Measurements from ENCODE around the gene EGFR.

EGFR gene

DNA sequence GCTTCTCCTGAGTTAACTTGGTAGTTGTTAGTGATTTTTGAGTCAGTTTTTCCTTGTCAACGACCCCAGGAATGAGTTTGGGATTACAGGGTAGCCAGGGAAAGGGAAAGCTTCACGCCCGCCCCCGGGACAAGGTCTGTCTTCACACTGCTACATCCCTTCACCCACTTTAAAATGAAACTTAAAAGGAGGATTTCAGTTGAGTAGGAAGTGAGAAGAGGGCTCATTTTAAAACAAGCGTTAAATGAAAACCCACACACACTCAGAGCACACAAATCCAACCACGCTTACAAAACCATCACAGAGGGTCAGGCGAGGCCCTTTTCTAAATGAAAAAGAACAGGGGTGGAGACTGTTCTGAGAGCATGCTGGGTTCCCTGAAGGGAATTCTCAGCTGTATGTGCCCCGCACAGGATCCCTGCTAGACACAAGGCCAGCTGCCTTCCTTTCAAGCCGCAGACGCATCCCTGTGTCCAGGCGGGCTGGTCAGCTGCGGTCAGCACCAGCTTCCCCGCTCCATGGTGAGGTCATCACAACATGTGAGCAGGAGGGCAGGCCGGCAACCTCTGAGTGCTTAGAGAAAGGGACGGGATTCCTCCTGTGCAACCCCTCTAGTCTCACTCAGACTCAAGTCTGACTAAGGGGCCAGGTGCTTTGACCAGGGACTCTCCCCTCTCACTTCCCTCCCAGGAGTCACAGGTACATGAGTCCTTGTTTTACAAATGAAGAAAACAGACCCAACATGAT is 111.8 kb downstream of the EGFR start:
- H3K4me3 Mint-ChIP-seq = no peak overlapping the region
- H3K4me1 Mint-ChIP-seq (ENCODE audit: low read depth) = peaks cover 8% of the 10 kb centered on the region
- H3K9me3 Mint-ChIP-seq = no peaks in the 10 kb centered on the region
- no peak overlapping the region for H3K27ac Mint-ChIP-seq
- H3K27me3 Mint-ChIP-seq = peaks cover 21% of the 10 kb centered on the region
- no peaks in the 10 kb centered on the region for H3K36me3 Mint-ChIP-seq (ENCODE audit: low read depth)

DNA sequence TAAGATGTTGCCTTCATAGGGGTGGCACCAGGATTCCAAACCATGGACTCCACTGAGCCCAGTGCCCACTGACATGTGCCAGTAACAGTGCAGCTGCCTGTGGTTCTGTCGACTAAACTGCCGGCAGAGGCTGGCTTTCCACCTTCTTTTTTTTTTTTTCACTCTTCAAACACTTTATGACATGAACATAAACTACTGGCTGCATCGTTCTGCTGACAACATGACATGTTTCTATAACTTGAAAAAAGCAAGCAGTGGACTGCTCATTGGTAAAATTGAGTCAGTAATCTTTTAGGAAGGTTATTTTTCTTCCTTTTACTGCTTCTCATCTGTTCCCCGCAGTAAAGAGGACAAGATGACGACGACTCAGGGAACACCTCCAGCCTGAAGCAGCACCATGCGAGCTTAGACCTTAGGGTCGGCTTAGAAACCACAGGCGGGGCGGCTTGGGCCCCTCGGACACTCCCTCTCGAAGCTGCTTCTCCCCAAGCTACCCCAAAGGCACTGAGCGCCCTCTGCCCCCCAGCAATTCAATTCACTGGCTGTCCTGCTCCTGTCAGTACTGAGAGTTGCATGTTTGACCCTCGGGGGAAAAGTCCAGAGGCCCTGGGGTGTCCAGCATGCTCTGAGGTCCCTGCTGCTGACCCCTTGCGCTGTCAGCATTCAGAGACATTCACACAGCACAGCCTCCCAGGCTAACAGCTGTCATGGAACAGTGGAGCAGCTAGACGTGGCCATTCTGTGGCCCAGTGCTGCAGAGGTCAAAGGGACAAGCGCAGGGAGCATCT is 112.5 kb downstream of the EGFR start:
- Mint-ChIP-seq H3K4me1 (ENCODE audit: low read depth) (peaks cover 8% of the 10 kb centered on the region), H3K4me3 (no peak overlapping the region), H3K27me3 (peaks cover 16% of the 10 kb centered on the region), H3K27ac (no peak overlapping the region), H3K9me3 (no peaks in the 10 kb centered on the region), H3K36me3 (ENCODE audit: low read depth) (no peaks in the 10 kb centered on the region)

DNA sequence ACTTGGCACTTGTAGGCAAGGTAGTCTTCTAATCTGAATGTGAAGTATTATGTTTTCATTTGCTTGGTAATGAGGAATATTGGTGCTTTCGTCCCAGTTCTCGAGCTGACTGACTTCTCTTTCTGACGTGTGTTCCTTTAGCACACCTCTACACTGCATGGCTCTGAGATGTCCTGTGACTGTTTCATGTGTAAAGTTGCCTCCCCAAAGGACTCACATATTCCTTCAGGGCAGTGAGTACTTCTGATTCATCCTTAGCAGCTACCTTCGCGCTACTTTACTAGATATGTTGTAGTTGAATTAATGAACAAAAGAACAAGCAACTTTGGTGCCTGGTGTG is 113.7 kb downstream of the EGFR start:
- no peaks in the 10 kb centered on the region for H3K36me3 Mint-ChIP-seq (ENCODE audit: low read depth)
- peaks cover 2% of the 10 kb centered on the region for H3K9me3 Mint-ChIP-seq
- peaks cover 8% of the 10 kb centered on the region for H3K4me1 Mint-ChIP-seq (ENCODE audit: low read depth)

DNA sequence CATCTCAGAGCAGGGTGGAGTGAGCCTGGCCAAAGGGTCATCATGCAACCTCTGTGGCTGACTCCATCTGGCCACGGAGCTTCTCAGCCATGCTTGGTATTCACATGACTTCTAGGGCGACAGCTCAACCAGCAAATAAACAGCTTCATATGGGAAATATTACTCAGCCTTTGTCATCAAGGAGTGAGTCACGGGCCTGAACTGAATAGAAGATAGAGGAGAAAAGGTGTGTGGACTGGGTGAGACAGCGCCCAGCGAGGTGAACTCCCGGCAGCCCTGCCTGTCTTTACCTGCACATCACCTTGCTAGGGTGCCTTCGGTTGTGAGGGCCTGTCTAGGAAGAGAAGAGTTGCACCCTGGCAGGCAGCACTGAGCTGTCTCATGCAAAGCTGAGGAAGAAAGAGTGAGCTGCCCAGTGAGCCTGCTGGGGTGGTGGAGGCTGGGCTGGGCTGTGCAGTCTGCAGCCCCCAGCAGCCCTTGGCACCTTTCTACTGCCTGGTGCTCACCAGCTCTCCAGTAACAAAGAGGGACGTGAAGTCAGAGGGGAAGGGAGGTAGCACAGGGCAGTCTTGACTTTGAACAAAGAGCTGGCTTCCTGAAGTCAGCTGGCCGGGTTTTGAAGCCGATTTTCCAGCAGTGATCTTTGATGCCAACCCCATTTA is 114.2 kb downstream of the EGFR start:
- H3K36me3 Mint-ChIP-seq (ENCODE audit: low read depth) = no peaks in the 10 kb centered on the region
- H3K9me3 Mint-ChIP-seq = peaks cover 5% of the 10 kb centered on the region
- peaks cover 8% of the 10 kb centered on the region for H3K4me1 Mint-ChIP-seq (ENCODE audit: low read depth)
- no peak overlapping the region for H3K4me3 Mint-ChIP-seq
- H3K27ac Mint-ChIP-seq = no peak overlapping the region
- H3K27me3 Mint-ChIP-seq = peaks cover 16% of the 10 kb centered on the region

More for the DNA sequence above, 113.7 kb downstream of the EGFR start:
- Mint-ChIP-seq H3K27me3 (peaks cover 16% of the 10 kb centered on the region), H3K27ac (no peak overlapping the region), H3K4me3 (no peak overlapping the region)

DNA sequence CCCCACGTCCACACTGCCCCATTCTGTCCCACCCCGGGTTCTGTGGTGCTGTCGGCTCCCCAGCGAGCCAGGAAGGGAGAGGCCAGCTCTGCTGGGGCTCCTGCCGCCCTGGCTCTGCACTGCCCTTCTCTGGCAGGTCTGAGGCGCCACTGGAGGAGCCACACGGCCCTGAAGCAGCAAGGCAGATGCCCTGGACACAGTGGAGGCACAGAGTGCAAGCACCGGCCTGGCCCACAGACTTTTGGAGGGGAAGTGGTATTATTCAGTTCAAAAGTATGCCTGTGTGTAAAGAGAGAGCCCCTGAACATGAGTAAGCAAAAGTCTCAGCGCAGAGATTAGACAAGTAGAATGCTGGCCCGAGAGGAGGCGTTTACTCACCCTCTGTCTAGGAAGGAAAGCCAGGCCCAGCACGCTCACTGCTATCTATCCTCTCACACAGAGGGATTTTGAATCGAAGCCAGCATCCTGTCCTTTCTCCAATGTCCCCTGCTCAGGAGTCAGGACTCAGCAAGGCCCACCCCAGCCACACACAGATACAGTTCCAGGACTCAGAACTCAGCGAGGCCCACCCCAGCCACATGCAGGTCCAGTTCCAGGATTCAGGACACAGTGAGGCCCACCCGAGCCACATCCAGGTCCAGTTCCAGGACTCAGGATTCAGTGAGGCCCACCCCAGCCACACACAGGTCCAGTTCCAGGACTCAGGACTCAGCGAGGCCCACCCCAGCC is 115.0 kb downstream of the EGFR start:
- no peak overlapping the region for H3K4me3 Mint-ChIP-seq
- peaks cover 8% of the 10 kb centered on the region for H3K4me1 Mint-ChIP-seq (ENCODE audit: low read depth)
- no peak overlapping the region for H3K27ac Mint-ChIP-seq
- H3K36me3 Mint-ChIP-seq (ENCODE audit: low read depth) = no peaks in the 10 kb centered on the region
- peaks cover 18% of the 10 kb centered on the region for H3K27me3 Mint-ChIP-seq
- H3K9me3 Mint-ChIP-seq = peaks cover 7% of the 10 kb centered on the region

DNA sequence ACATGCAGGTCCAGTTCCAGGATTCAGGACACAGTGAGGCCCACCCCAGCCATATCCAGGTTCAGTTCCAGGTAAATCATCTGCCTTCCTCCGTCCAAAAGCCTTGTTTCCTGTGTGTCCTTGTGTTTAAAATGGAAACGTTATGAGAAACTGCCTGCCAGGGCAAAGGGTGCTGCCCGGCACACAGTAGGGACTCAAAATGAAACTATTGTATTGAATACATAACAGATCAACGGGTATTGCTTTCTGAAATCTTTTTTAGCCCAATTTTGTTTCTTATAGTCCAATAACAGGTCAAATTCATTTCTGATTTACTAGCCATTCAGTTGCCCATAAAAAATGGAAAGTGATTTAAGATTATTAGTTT is 115.5 kb downstream of the EGFR start:
- H3K9me3 Mint-ChIP-seq = peaks cover 12% of the 10 kb centered on the region
- H3K4me3 Mint-ChIP-seq = no peak overlapping the region
- no peak overlapping the region for H3K27ac Mint-ChIP-seq
- H3K36me3 Mint-ChIP-seq (ENCODE audit: low read depth) = no peaks in the 10 kb centered on the region
- peaks cover 20% of the 10 kb centered on the region for H3K27me3 Mint-ChIP-seq
- peaks cover 8% of the 10 kb centered on the region for H3K4me1 Mint-ChIP-seq (ENCODE audit: low read depth)

DNA sequence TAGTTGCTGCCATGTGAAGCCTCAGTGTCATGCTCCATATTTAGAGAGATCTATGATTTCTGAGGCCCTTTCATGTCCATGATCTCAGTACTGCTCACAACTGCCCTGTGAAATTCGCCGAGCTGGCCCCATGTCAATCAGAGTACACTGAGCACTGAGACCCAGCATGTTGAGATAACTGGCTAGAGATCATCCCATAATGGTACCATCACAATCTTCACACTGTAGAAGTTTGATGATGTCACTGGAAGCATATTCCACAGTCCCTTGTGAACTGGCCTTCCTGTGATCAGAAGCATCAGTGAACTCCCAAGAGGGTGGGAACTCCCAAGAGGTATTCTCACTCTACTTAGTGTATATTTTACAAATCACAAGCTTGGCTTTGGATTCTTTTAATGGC is 116.0 kb downstream of the EGFR start:
- H3K36me3 Mint-ChIP-seq (ENCODE audit: low read depth) = no peaks in the 10 kb centered on the region
- peaks cover 8% of the 10 kb centered on the region for H3K4me1 Mint-ChIP-seq (ENCODE audit: low read depth)
- H3K27ac Mint-ChIP-seq = no peak overlapping the region
- H3K27me3 Mint-ChIP-seq = peaks cover 20% of the 10 kb centered on the region
- peaks cover 12% of the 10 kb centered on the region for H3K9me3 Mint-ChIP-seq
- H3K4me3 Mint-ChIP-seq = no peak overlapping the region

DNA sequence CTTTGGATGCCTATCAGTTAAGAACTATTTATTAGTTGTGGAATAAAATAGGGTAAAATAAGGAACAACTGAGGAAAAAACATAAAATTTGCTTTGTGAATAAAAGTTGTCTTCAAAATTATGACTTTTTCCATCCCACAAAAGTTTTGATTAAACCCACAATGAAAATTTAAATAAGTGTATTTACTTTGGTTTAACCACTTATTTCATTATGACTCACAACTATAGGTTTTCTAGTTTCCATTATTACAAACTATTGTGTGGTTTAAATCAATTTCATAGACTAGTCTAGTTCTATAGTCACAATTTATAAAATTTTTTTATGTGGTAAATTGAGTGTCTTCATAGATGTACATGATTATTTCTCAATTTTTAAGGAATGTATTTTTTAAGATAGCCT is 116.6 kb downstream of the EGFR start:
- Mint-ChIP-seq H3K4me1 (ENCODE audit: low read depth) (peaks cover 8% of the 10 kb centered on the region), H3K36me3 (ENCODE audit: low read depth) (no peaks in the 10 kb centered on the region), H3K4me3 (no peak overlapping the region), H3K27me3 (peaks cover 20% of the 10 kb centered on the region), H3K9me3 (peaks cover 12% of the 10 kb centered on the region), H3K27ac (no peak overlapping the region)

DNA sequence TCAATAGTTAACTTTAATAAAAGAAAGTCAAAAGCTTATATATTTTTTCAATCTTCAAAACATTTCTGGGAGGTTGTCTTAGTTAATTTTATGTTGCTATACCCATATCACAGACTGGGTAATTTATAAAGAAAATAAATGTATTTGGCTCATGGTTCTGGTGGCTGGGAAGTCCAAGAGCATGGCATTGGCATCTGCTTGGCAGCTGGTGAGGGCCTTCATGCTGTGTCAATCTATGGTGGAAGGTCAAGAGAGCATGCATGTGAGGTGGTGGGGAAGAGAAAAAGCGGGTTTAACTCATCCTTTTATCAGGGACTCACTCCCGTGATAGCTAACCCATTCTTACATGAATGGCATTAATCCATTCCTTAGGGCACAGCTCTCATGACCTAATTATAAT is 119.8 kb downstream of the EGFR start:
- no peak overlapping the region for H3K27ac Mint-ChIP-seq

DNA sequence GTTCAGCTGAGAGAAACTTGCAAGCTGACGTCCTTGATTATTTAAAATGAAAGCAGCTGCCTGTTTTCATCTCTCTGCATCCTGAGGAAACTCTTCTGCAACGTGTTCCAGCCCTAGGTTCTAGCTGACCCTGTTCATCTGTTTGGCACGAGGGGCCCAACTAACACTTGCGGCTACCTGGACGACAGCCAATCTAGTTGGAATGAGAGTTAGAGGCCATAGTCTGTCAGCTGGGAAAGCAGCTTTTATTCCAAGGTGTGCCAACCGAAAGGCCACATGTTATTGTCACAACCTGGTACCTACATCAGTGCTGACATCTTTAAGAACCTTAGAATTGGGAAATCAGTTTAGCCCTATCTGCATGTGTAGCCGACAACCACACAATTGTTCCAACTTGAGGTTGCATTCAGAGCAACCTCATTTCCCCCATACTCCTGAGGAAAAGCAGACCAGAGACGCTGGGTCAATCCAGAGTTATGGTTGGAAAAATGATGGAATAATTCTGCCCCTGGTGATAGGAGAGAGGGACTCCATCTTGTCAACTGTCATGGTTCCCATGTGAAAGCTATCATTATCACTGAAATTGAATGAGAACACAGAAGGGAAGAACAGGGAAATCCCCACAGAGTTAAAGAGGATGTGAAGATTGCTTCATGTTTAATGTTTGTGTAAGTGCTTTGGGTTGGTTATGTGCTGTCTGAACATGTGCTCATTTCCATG is 121.6 kb downstream of the EGFR start:
- H3K27me3 Mint-ChIP-seq = peaks cover 26% of the 10 kb centered on the region
- peaks cover 12% of the 10 kb centered on the region for H3K9me3 Mint-ChIP-seq
- H3K36me3 Mint-ChIP-seq (ENCODE audit: low read depth) = no peaks in the 10 kb centered on the region
- no peaks in the 10 kb centered on the region for H3K4me1 Mint-ChIP-seq (ENCODE audit: low read depth)
- no peak overlapping the region for H3K27ac Mint-ChIP-seq
- no peak overlapping the region for H3K4me3 Mint-ChIP-seq

More for the DNA sequence above, 119.8 kb downstream of the EGFR start:
- Mint-ChIP-seq H3K9me3 (peaks cover 12% of the 10 kb centered on the region), H3K27me3 (peaks cover 19% of the 10 kb centered on the region), H3K36me3 (ENCODE audit: low read depth) (no peaks in the 10 kb centered on the region), H3K4me1 (ENCODE audit: low read depth) (no peaks in the 10 kb centered on the region), H3K4me3 (no peak overlapping the region)

DNA sequence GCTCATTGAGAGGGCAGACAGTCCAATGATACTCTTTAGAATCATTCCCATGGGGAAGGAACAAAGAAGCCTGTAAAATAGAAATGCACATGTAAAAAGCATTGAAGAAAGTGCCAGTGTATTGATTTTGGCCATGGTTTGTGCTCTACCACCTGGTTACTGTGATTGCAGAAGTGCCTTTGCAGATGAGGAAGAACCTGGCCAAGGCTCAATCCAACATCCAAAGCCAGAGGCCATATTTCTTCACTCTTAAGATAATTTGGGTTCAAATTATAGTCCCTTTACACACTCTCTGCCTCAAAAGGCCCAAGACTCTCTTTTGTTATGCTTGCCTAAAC is 122.1 kb downstream of the EGFR start:
- H3K27me3 Mint-ChIP-seq = peaks cover 31% of the 10 kb centered on the region
- no peaks in the 10 kb centered on the region for H3K4me1 Mint-ChIP-seq (ENCODE audit: low read depth)
- H3K4me3 Mint-ChIP-seq = no peak overlapping the region
- H3K9me3 Mint-ChIP-seq = peaks cover 12% of the 10 kb centered on the region
- no peak overlapping the region for H3K27ac Mint-ChIP-seq
- H3K36me3 Mint-ChIP-seq (ENCODE audit: low read depth) = no peaks in the 10 kb centered on the region

DNA sequence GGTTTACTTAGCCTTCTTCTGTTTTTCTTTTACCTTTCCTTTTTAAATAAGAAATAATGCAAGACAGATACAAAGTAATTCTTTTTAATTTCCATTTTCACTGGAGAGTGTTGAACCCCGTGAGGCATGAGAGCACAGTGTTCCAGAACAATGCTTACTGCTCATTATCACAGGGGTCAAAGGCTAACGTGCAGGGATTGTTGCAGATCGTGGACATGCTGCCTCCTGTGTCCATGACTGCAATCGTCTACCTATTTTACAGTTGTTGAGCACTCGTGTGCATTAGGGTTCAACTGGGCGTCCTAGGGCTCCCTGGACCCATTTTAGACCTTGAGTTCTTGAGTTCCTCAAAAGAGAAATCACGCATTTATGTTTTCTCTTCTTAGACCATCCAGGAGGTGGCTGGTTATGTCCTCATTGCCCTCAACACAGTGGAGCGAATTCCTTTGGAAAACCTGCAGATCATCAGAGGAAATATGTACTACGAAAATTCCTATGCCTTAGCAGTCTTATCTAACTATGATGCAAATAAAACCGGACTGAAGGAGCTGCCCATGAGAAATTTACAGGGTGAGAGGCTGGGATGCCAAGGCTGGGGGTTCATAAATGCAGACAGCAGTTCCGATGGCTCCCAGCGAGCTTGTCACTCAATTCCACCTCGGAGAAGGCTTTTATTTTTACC is 124.2 kb downstream of the EGFR start:
- peaks cover 37% of the 10 kb centered on the region for H3K27me3 Mint-ChIP-seq
- no peak overlapping the region for H3K27ac Mint-ChIP-seq
- no peak overlapping the region for H3K4me3 Mint-ChIP-seq
- peaks cover 12% of the 10 kb centered on the region for H3K9me3 Mint-ChIP-seq
- no peaks in the 10 kb centered on the region for H3K4me1 Mint-ChIP-seq (ENCODE audit: low read depth)
- no peaks in the 10 kb centered on the region for H3K36me3 Mint-ChIP-seq (ENCODE audit: low read depth)

DNA sequence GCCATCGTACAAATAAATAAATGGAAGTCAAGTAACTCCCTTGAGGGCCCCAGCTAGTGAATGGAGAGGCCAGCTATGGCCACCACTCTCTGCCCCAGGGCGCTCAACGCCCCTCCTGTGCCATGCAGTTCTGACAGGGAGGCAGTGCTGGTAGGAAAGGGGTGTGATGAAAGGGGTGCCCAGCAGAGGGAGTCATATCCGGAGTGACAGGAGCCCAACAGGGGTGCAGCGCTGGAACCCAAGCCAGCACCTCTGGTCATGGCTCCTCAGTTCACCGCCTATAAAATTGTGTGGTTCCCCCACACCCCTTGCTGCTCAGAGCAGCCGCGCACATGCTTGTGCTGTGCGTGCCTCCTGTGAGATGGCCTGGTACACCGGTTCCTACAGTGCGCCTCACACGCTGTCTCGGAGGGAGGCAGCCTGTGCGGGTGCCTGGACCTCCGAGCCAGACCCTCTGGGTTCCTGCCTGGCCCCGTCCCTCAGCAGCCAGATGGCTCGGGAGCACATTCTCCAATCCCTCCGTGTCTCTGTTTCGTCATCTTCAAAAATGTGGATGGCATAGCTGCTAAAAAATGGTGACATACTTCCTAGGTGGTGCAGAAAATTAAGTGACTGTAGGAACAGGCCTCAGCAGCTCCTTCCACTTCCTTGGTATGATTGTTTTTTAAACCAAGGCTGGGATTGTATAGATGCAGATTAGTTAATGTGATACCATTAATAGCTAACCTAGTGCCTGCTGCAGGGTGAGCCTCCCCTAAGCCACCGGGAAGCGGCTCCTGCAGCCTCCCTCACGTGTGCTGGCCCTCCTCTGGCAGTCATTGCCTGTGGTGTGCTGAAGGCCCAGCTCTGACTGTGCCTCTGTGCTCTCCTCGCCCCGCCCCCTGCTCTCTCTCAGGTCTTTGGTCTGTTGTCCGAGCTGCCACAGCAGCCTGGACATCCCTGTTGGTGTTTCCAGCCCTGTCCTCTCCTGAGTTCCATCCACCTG is 125.8 kb downstream of the EGFR start:
- H3K36me3 Mint-ChIP-seq (ENCODE audit: low read depth) = no peaks in the 10 kb centered on the region

More for the DNA sequence above, 125.8 kb downstream of the EGFR start:
- Mint-ChIP-seq H3K9me3 (peaks cover 6% of the 10 kb centered on the region), H3K27me3 (peaks cover 33% of the 10 kb centered on the region), H3K4me1 (ENCODE audit: low read depth) (no peaks in the 10 kb centered on the region), H3K27ac (no peak overlapping the region), H3K4me3 (no peak overlapping the region)

Data from stimulated activated naive CD8-positive, alpha-beta T cell treated with anti-CD3 and anti-CD28 coated beads, Interleukin-15, Interleukin-2, amounts not matched to agents 100 ng/mL and 50 ng/mL, for 24 hours (primary cell).